OCI-LY7 (cell line): Measurements from ENCODE around the gene MRAS. TPM values are rescaled to one million over a fixed set of nuclear protein-coding genes. Genes with fewer than 3 reads are reported as not detected.

Experiments used
- BruUV-seq: library from RNA; stranded (reverse); fragments of 400-500 nt; replicated peaks from 2 replicates; lab custom pipeline; 2021; lab: Mats Ljungman, UMichigan
- CTCF ChIA-PET: fragments of 300-600 bp; sonication (Branson Sonifier 250); formaldehyde crosslinking; loops from one replicate; lab custom pipeline; 2022; ENCODE audit warnings: antibody characterized with exemption; ENCODE audit not compliant: unreplicated experiment; lab: Charles Lee
- POLR2A ChIA-PET: fragments of 300-600 bp; sonication (Branson Sonifier 250); formaldehyde crosslinking; loops from one replicate; lab custom pipeline; 2022; ENCODE audit warnings: antibody characterized with exemption; lab: Charles Lee
- DNase-seq: peaks from one replicate; pipeline ENCODE4 v3.0.0-alpha.2; 2015; ENCODE audit warnings: low spot score
- H2AFZ ChIP-seq: fragments of 200-600 bp; sonication (generic), shearing (Covaris generic); 2 replicates; pipeline ENCODE4 v1.6.1; 2014; ENCODE audit warnings: mild to moderate bottlenecking, antibody characterized with exemption, low read length, moderate library complexity
- H3K27ac ChIP-seq: fragments of 200-600 bp; sonication (generic); 2 replicates; pipeline ENCODE4 v1.5.1; 2014; ENCODE audit warnings: mixed run types, low read depth, mild to moderate bottlenecking, moderate library complexity, low read length, inconsistent platforms; ENCODE audit not compliant: poor library complexity, severe bottlenecking
- H3K36me3 ChIP-seq: fragments of 200-600 bp; sonication (generic); 2 replicates; pipeline ENCODE4 v1.6.1; 2014; ENCODE audit warnings: mild to moderate bottlenecking, antibody characterized with exemption, low read length, moderate library complexity, mixed read lengths; ENCODE audit not compliant: insufficient read depth
- H3K4me1 ChIP-seq: fragments of 200-600 bp; sonication (generic); 2 replicates; pipeline ENCODE4 v1.5.1; 2014; ENCODE audit warnings: mild to moderate bottlenecking, low read length; ENCODE audit not compliant: insufficient read depth, poor library complexity, severe bottlenecking
- H3K4me2 ChIP-seq: fragments of 200-600 bp; sonication (generic); 2 replicates; pipeline ENCODE4 v1.6.1; 2014; ENCODE audit warnings: mild to moderate bottlenecking, low read length
- H3K4me3 ChIP-seq: fragments of 200-600 bp; sonication (generic); 2 replicates; pipeline ENCODE4 v1.5.1; 2014; ENCODE audit warnings: mild to moderate bottlenecking, low read depth, low read length; ENCODE audit not compliant: poor library complexity, severe bottlenecking
- H3K79me2 ChIP-seq: fragments of 200-600 bp; sonication (generic); 2 replicates; pipeline ENCODE4 v1.6.1; 2016; ENCODE audit warnings: low read depth, mild to moderate bottlenecking, low read length, moderate library complexity, mixed read lengths; ENCODE audit not compliant: insufficient read depth
- H3K9me2 ChIP-seq: fragments of 200-600 bp; sonication (generic); 2 replicates; pipeline ENCODE4 v1.6.1; 2016; ENCODE audit warnings: mild to moderate bottlenecking, low read length, mixed read lengths; ENCODE audit not compliant: insufficient read depth
- H3K9me3 ChIP-seq: fragments of 200-600 bp; sonication (generic); 2 replicates; pipeline ENCODE4 v1.6.1; 2014; ENCODE audit warnings: mild to moderate bottlenecking, mixed run types, low read length, mixed read lengths
- H4K20me1 ChIP-seq: fragments of 200-600 bp; sonication (generic); 2 replicates; pipeline ENCODE4 v1.6.1; 2014; ENCODE audit warnings: mild to moderate bottlenecking, antibody characterized with exemption, low read length, moderate library complexity, mixed read lengths; ENCODE audit not compliant: insufficient read depth
- CTCF ChIP-seq: fragments of 200-600 bp; sonication (generic); conservative IDR thresholded peaks from 2 replicates; pipeline ENCODE4 v1.5.1; 2014; ENCODE audit warnings: mild to moderate bottlenecking, antibody characterized with exemption, low read length, moderate library complexity, mixed read lengths
- EZH2phosphoT487 ChIP-seq: fragments of 200-600 bp; sonication (generic); IDR thresholded peaks from 2 replicates; pipeline ENCODE4 v1.6.1; 2018; ENCODE audit warnings: low read depth, borderline replicate concordance, mild to moderate bottlenecking, mixed run types, antibody characterized with exemption, low read length, moderate library complexity, mixed read lengths
- intact Hi-C: fragments of 100-400 bp; cut with micrococcal nuclease; formaldehyde crosslinking; loops from one replicate; pipeline ENCODE4 v1.10.0; 2022; ENCODE audit not compliant: unreplicated experiment
- total RNA-seq, 2 experiments: library from RNA; depleted of rRNA in 1 of 2; stranded (reverse); fragments of >200 nt in 1 of 2; shearing (Covaris generic) in 1 of 2; gene quantifications; 2 replicates each; pipeline ENCODE4 v1.2.3, GENCODE V29; 2014 to 2022

MRAS gene
- total RNA-seq, 2 experiments from 2014 or later = not detected

- peaks cover 4% of the 10 kb centered on the region for H3K9me3 ChIP-seq
- no peak for TF ChIP-seq EZH2phosphoT487
- TF ChIP-seq CTCF = no peak
- no peaks in the 10 kb centered on the region for H4K20me1 ChIP-seq
- no peak overlapping the region for H3K27ac ChIP-seq
- H3K9me2 ChIP-seq = no peaks in the 10 kb centered on the region
- ChIA-PET CTCF (no interaction called here), POLR2A (interaction anchor here (1.6 kb wide), 1 partner anchor 13 kb away, joined by 3 read pairs; no protein-coding TSS in a partner anchor)
- BruUV-seq = no TSS peak
- H3K79me2 ChIP-seq = no peaks in the 10 kb centered on the region
- H3K4me3 ChIP-seq = no peak overlapping the region
- H3K4me2 ChIP-seq = no peak overlapping the region
- peaks cover 9% of the 10 kb centered on the region for H3K36me3 ChIP-seq
- peaks cover 12% of the 10 kb centered on the region for H3K4me1 ChIP-seq
- DNase-seq = no peak
- intact Hi-C loops = no loop called here
- H2AFZ ChIP-seq = no peak overlapping the region
Observed at GRCh38 chr3:138303474-138303873, 44.9 kb upstream of the MRAS start.

GRCh38 chr3:138307899-138308298, 40.5 kb upstream of the MRAS start:
- ChIA-PET CTCF (no interaction called here), POLR2A (no interaction called here)
- TF ChIP-seq CTCF (no peak), EZH2phosphoT487 (no peak)
- Histone ChIP-seq H3K36me3 (no peaks in the 10 kb centered on the region), H3K27ac (no peak overlapping the region), H4K20me1 (no peaks in the 10 kb centered on the region), H3K4me2 (no peak overlapping the region), H3K9me2 (no peaks in the 10 kb centered on the region), H3K4me3 (no peak overlapping the region), H3K9me3 (peaks cover 11% of the 10 kb centered on the region), H3K79me2 (no peaks in the 10 kb centered on the region), H2AFZ (no peak overlapping the region), H3K4me1 (no peaks in the 10 kb centered on the region)
- intact Hi-C loops = no loop called here
- no TSS peak for BruUV-seq
- DNase-seq = no peak

- no peak overlapping the region for H3K27ac ChIP-seq
- no peak for DNase-seq
- no peak overlapping the region for H3K4me3 ChIP-seq
- no TSS peak for BruUV-seq
- H3K79me2 ChIP-seq = no peaks in the 10 kb centered on the region
- CTCF ChIA-PET = no interaction called here
- no peak overlapping the region for H3K4me2 ChIP-seq
- H2AFZ ChIP-seq = no peak overlapping the region
- no peaks in the 10 kb centered on the region for H3K36me3 ChIP-seq
- H3K9me2 ChIP-seq = no peaks in the 10 kb centered on the region
- POLR2A ChIA-PET = interaction anchor here (0.7 to 1.2 kb wide), 3 partner anchors 32 to 55 kb away, joined by 3 to 4 read pairs (median 4); no protein-coding TSS in a partner anchor
- TF ChIP-seq CTCF = no peak
- no peak for TF ChIP-seq EZH2phosphoT487
- H3K9me3 ChIP-seq = peaks cover 11% of the 10 kb centered on the region
- no peaks in the 10 kb centered on the region for H4K20me1 ChIP-seq
- no peaks in the 10 kb centered on the region for H3K4me1 ChIP-seq
- intact Hi-C loops = no loop called here
Observed at GRCh38 chr3:138308783-138309182, 39.6 kb upstream of the MRAS start.
